ENCODE measurements around the gene HOXB3.

DNA sequence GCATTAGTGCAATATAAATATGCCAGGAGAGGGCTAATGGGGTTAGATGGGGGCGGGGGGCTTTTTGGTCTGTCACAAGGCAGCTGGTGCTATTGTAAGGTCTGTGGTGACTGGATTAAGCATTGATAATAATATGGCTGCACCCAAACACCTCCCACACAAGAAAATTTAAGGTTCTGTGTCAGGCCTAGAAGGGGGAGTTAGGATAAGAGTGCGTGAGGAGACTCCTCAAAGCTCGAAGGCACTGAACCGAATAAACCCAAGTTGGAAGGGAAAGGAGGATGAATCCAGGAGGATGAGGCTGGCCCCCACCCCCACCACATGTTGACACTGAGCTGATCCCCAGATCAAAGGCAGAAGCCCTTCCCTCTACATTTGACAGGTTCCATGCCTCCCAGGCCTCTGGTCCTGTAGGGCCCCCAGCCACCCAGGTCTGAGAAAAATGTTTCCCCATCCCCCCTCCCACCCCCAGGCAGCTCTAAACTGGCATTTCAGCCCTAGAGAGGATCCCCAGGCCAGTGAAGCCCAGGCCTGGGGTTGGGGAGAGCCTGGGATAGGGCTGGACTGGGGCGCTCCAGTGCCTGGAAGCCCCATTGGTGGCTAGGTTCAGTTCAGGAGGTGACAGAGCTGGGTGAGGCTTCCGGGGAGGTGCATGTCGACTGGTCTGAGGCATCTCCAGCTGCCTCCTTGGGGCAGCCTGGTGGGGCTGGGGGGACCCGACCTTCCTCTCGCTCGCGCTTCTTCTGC, 60.9 kb downstream of the HOXB3 start:
- TF ChIP-seq, protein P1, sequence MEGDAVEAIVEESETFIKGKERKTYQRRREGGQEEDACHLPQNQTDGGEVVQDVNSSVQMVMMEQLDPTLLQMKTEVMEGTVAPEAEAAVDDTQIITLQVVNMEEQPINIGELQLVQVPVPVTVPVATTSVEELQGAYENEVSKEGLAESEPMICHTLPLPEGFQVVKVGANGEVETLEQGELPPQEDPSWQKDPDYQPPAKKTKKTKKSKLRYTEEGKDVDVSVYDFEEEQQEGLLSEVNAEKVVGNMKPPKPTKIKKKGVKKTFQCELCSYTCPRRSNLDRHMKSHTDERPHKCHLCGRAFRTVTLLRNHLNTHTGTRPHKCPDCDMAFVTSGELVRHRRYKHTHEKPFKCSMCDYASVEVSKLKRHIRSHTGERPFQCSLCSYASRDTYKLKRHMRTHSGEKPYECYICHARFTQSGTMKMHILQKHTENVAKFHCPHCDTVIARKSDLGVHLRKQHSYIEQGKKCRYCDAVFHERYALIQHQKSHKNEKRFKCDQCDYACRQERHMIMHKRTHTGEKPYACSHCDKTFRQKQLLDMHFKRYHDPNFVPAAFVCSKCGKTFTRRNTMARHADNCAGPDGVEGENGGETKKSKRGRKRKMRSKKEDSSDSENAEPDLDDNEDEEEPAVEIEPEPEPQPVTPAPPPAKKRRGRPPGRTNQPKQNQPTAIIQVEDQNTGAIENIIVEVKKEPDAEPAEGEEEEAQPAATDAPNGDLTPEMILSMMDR (IDR thresholded peaks at IDR 0.05): no peak
- no peak for TF ChIP-seq ZFX (IDR thresholded peaks at IDR 0.05; ENCODE audit: borderline replicate concordance)

All from 22Rv1 (cell line).